NCI-H2227 treated with DMSO at 0.1 percent for 48 hours (cell line): ENCODE measurements around the gene SMG1.
"Not testable (repeated sequence)": the region's sequence is repeated elsewhere in the genome, so short reads cannot be mapped to it uniquely, and the experiment has no call there.

Experiments used
- DNase-seq: peaks from one replicate; lab custom pipeline; 2025; lab: John Stamatoyannopoulos, UW

Gene SMG1

GRCh38 chr16:18800293-18800692 lies 125.9 kb downstream of the SMG1 start:
- DNase-seq: no peak

- no peak for DNase-seq
Observed at GRCh38 chr16:18799500-18799899, 126.7 kb downstream of the SMG1 start.

- DNase-seq: no peak
Observed at GRCh38 chr16:18797746-18798145, 128.5 kb downstream of the SMG1 start.

- DNase-seq: no peak
Observed at GRCh38 chr16:18796377-18796776, 129.8 kb downstream of the SMG1 start.

- DNase-seq: no peak
Observed at GRCh38 chr16:18792836-18793433, 133.3 kb downstream of the SMG1 start.

- peak; percentile 96 for DNase-seq
Observed at GRCh38 chr16:18789850-18790706, 136.1 kb downstream of the SMG1 start, which contains the start of gene RPS15A. TSS of gene RPS15A (minus strand) at chr16:18790334. CDS start at chr16:18789113, 1,221 bp downstream.

GRCh38 chr16:18789515-18789849 lies 136.7 kb downstream of the SMG1 start:
- no peak for DNase-seq

GRCh38 chr16:18788828-18789514 lies 137.2 kb downstream of the SMG1 start:
- DNase-seq: no peak

- DNase-seq: no peak
Observed at GRCh38 chr16:18784917-18785623, 141.1 kb downstream of the SMG1 start.

- no peak for DNase-seq
Observed at GRCh38 chr16:18783430-18784341, 142.5 kb downstream of the SMG1 start.

- DNase-seq: no peak
Observed at GRCh38 chr16:18782697-18783429, 143.3 kb downstream of the SMG1 start.

GRCh38 chr16:18781232-18781631 lies 145.0 kb downstream of the SMG1 start:
- DNase-seq: not testable (repeated sequence)

GRCh38 chr16:18780460-18781026 lies 145.7 kb downstream of the SMG1 start:
- DNase-seq: not testable (repeated sequence)

- DNase-seq: not testable (repeated sequence)
Observed at GRCh38 chr16:18777664-18778063, 148.5 kb downstream of the SMG1 start.

- DNase-seq: not testable (repeated sequence)
Observed at GRCh38 chr16:18776334-18776733, 149.9 kb downstream of the SMG1 start.

- DNase-seq: not testable (repeated sequence)
Observed at GRCh38 chr16:18774651-18775050, 151.6 kb downstream of the SMG1 start.

GRCh38 chr16:18772171-18772570 lies 154.0 kb downstream of the SMG1 start:
- not testable (repeated sequence) for DNase-seq

GRCh38 chr16:18770336-18770962 lies 155.8 kb downstream of the SMG1 start:
- not testable (repeated sequence) for DNase-seq

GRCh38 chr16:18767217-18767616 lies 159.0 kb downstream of the SMG1 start:
- not testable (repeated sequence) for DNase-seq
